Mucosa of gallbladder (tissue), 1 donor: ENCODE results near the gene RPGRIP1L. TPM values are rescaled to one million over a fixed set of nuclear protein-coding genes. Genes with fewer than 3 reads are reported as not detected.

ENCODE experiments used
- DNase-seq: peaks from one replicate; pipeline ENCODE4 v3.0.0-alpha.2; 2020; ENCODE audit warnings: low spot score
- total RNA-seq: library from RNA; stranded (reverse); gene quantifications from one replicate; pipeline ENCODE4 v1.2.1, GENCODE V29; 2021
- donor health status: DM: no; HTN: no; CAD: no.

Gene RPGRIP1L
- total RNA-seq, 1 donor from 2014 or later: 6.9 TPM

GRCh38 chr16:53651357-53651756, 52.3 kb downstream of the RPGRIP1L start:
- no peak for DNase-seq

DNA sequence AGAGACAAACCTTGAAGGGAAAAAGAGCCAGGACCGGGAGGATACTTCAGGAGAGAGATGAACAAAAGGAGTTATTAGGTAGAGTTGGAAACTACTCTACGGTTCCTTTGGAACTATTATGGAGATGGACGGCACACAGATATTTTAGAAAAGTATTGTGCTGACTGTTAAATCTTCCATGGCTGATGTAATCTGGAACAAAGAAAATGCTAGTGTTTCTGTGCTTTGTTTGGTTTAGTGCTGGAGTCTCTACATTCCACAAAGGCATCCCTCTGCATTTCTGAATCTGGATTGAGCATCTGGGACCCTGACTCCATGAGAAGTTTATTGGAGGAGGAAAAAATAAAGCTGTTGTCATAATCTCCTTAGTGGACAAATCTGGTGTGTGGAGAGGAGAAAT, 57.2 kb downstream of the RPGRIP1L start:
- no peak for DNase-seq

GRCh38 chr16:53643474-53643873, 60.2 kb downstream of the RPGRIP1L start:
- DNase-seq: no peak

DNA sequence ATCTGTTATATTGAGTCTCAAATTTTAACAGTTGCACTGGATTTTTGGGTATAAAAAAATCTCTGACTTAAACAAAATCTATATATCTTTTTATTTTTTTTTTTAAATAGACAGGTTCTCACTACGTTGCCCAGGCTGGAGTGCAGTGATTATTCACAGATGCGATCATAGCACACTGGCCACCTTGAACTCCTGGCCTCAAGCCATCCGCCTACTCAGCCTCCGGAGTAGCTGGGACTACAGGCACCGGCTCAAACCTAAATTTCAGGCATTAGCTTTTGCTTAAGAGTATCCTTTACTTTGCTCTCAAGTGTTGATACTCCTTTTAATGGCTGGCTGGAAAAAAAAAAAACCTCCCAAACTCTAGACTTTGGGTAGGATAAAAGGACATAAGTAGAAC, 61.6 kb downstream of the RPGRIP1L start:
- DNase-seq: no peak

GRCh38 chr16:53636978-53637377, 66.7 kb downstream of the RPGRIP1L start:
- DNase-seq: no peak

GRCh38 chr16:53632526-53632925, 71.1 kb downstream of the RPGRIP1L start:
- DNase-seq: no peak

GRCh38 chr16:53631236-53632025, 72.2 kb downstream of the RPGRIP1L start:
- DNase-seq: no peak

DNA sequence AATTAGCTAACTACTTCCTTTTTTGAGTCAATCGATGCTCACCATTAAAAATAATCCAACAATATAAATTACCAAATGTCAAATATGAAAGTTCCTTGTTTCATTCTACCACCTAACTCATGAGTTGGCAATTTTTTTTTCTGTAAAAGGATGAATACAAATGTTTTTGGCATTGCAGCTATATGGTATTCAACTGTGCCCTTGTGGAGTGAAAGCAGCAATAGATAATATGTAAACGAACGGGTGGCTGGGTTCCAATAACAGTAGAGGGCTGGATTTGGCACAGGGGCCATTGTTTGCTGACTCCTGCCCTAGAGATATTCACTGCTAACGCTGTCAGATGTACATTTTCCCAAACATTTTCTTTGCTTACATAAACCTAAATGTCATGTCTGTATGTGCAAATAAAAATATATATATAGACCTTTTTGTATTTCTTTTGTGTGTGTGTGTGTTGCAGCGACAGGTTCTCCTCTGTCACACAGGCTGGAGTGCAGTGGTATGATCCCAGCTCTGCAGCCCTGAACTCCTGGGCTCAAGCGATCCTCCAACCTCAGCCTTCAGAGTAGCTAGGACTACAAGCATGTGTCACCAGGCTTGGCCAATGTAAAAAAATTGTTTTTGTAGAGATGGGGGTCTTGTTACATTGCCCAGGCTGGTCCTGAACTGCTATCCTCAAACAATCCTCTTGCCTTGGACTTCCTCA, 73.9 kb downstream of the RPGRIP1L start:
- no peak for DNase-seq

DNA sequence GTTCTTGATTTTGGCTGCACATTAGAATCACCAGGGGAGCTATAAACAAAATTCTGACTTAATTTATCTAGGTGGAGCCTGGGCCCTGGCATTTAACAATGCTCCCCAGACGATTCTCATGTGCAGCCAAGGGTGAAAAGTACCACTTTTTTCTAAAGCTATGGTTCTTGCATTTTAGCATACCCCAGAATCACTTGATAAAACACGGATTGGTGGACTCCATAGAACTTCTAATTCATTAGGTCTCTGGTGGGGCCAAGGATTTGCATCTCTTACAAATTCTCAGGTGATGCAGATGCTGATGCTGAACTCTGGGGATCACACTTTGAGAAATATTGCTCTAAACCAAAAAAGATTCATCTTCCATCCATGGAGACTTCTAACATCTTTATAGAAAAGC, 74.5 kb downstream of the RPGRIP1L start:
- no peak for DNase-seq

- no peak for DNase-seq
Observed at GRCh38 chr16:53626811-53627210, 76.8 kb downstream of the RPGRIP1L start.

DNA sequence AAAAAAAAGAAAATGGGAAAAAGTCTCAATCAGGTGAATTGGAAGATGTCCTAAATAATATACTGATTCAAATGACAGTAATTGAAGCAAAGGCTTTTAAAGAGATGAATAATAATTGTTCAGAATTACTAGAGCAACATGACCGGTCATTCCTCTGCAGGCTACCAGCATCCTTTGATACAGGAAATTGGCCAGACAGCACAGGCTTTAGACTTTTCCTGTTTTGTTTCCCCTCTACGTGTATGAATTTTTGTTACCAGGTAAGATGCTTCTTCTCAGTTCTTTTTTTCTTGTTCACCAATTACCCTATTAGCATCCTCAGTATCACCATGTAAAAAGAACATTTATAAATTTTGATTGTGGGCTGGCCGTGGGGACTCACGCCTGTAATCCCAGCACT, 77.5 kb downstream of the RPGRIP1L start:
- DNase-seq: no peak

- no peak for DNase-seq
Observed at GRCh38 chr16:53625221-53625620, 78.4 kb downstream of the RPGRIP1L start.

DNA sequence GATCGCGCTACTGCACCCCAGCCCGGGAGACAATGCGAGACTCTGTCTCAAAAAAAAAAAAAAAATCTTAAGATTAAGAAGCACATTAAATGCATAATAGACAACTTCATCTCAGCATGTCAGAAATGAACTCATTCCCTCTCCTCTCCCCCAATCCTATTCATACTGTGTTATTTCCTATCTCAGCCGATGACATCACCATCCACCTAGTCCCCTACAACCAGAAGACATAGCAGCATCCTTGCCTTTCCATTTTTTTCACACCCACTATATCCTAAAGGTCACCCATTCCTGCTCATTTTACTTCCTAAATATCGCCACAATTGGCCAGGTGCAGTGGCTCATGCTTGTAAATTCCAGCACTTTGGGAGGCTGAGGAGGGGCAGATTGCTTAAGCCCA, 81.3 kb downstream of the RPGRIP1L start:
- DNase-seq: no peak

GRCh38 chr16:53620476-53620875, 83.2 kb downstream of the RPGRIP1L start:
- no peak for DNase-seq

- DNase-seq: no peak
Observed at GRCh38 chr16:53619235-53619634, 84.4 kb downstream of the RPGRIP1L start.

- DNase-seq: no peak
Observed at GRCh38 chr16:53614346-53614745, 89.3 kb downstream of the RPGRIP1L start.

- no peak for DNase-seq
Observed at GRCh38 chr16:53612003-53612402, 91.7 kb downstream of the RPGRIP1L start.

DNA sequence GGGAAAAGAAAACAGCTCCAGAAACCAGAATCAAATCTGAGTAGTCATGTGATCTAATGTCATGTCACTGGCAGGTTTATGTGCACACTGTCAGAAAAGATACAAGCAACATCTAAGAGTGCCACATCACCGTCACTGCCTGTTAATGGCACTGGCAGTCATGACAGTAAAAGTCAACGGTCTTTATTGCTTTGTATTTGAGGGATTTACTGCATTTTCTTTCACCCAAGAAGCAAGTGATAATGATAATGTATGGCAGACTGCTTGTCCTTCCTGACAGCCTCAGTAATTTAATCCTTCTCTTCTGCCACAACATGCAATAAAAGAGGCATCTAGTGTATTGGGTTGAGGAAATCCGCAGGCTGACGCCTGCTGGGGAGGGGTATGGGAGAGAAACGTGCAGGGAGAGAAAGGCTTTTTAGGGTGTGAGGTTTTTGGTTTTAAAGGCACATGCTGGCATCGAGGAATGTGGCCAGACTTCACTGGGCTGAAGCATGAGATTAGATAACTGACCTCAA, 92.4 kb downstream of the RPGRIP1L start:
- DNase-seq: no peak

GRCh38 chr16:53609536-53609935, 94.1 kb downstream of the RPGRIP1L start:
- no peak for DNase-seq

GRCh38 chr16:53608094-53608493, 95.6 kb downstream of the RPGRIP1L start:
- no peak for DNase-seq

GRCh38 chr16:53605831-53606400, 97.7 kb downstream of the RPGRIP1L start:
- no peak for DNase-seq

GRCh38 chr16:53605356-53605755, 98.3 kb downstream of the RPGRIP1L start:
- DNase-seq: no peak

GRCh38 chr16:53601961-53602360, 101.7 kb downstream of the RPGRIP1L start:
- DNase-seq: no peak
